Cardiac septum (tissue), 1 donor: Measurements from ENCODE around the gene SAMHD1. TPM values are rescaled to one million over a fixed set of nuclear protein-coding genes. Genes with fewer than 3 reads are reported as not detected.
"Not testable (repeated sequence)": the region's sequence is repeated elsewhere in the genome, so short reads cannot be mapped to it uniquely, and the experiment has no call there.

Experiments
- DNase-seq: peaks from one replicate; pipeline ENCODE4 v3.0.0-alpha.2; 2020; ENCODE audit warnings: low spot score
- intact Hi-C: fragments of 100-400 bp; cut with DNase I; formaldehyde crosslinking; loops from one replicate; pipeline ENCODE4 v1.14.0; 2022
- total RNA-seq: library from RNA; stranded (reverse); fragmentation: NEBNext Ultra II Directional; extraction: Animal tissue kit (Norgen Biotek cat#: 25700); gene quantifications from one replicate; pipeline ENCODE4 v1.2.1, GENCODE V29; 2021
- donor health status: DM: no; HTN: no; CAD: no.

The SAMHD1 gene
- total RNA-seq, 1 donor from 2014 or later = 20.7 TPM

- intact Hi-C loops = no loop called here
- DNase-seq = no peak
These were observed 106.1 kb downstream of the SAMHD1 start for GRCh38 chr20:36845288-36845971.

DNA sequence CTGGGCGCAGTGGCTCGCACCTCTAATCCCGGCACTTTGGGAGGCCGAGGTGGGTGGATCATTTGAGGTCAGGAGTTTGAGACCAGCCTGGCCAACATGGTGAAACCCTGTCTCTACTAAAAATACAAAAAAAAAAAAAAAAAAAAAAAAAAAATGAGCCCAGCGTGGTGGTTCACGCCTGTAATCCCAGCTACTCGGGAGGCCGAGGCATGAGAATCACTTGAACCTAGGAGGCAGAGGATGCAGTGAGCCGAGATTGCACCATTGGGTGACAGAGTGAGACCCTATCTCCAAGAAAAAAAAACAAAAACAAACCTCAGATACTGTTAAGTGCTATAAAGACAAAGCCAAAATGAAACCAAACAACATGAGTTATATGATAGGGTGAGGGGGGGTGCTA is 110.5 kb downstream of the SAMHD1 start:
- DNase-seq, intact Hi-C loops: not testable (repeated sequence)

Other genes starting within 250 kb of the SAMHD1 start
- 32.1 TPM for gene NDRG3, start 205.6 kb downstream of the SAMHD1 start, total RNA-seq
- gene DSN1, start 177.9 kb downstream of the SAMHD1 start, total RNA-seq = 3.8 TPM
- gene TLDC2, start 75.6 kb downstream of the SAMHD1 start, total RNA-seq = not detected
- gene RBL1, start 144.3 kb upstream of the SAMHD1 start, total RNA-seq = 2.6 TPM
- gene RPN2, start 227.6 kb upstream of the SAMHD1 start, total RNA-seq = 94.9 TPM
- gene MROH8, start 227.8 kb upstream of the SAMHD1 start, total RNA-seq = 3.8 TPM